K562 (cell line): ENCODE results near the gene IP6K3. TPM values are rescaled to one million over a fixed set of nuclear protein-coding genes. Genes with fewer than 3 reads are reported as not detected.
A peak's percentile ranks its signal among the peaks of the same experiment; 100 is the strongest.

Source experiments
- ARID2 ChIP-seq: fragments of 450-650 bp; IDR thresholded peaks from 2 replicates; pipeline ENCODE4 v1.6.1; 2017; ENCODE audit warnings: antibody characterized with exemption, mild to moderate bottlenecking
- ARID3B ChIP-seq: fragments of 250-450 bp; sonication (Bioruptor Pico); IDR thresholded peaks from 2 replicates; pipeline ENCODE4 v1.4.0; 2020; ENCODE audit warnings: borderline replicate concordance
- DEAF1 ChIP-seq: fragments of 450-650 bp; formaldehyde crosslinking; IDR thresholded peaks from 2 replicates; pipeline ENCODE4 v1.4.0; 2020; ENCODE audit warnings: mild to moderate bottlenecking, moderate library complexity
- HNRNPL ChIP-seq: fragments of 200-400 bp; formaldehyde crosslinking; IDR thresholded peaks from 2 replicates; pipeline ENCODE4 v1.6.1; 2017; ENCODE audit warnings: low read depth, mild to moderate bottlenecking, low read length
- KLF13 ChIP-seq: fragments of 450-650 bp; IDR thresholded peaks from 2 replicates; pipeline ENCODE4 v1.6.1; 2016; ENCODE audit warnings: missing genetic modification characterization, low read depth, mild to moderate bottlenecking, missing compliant biosample characterization, moderate library complexity, borderline replicate concordance
- NCOA1 ChIP-seq: fragments of 450-650 bp; IDR thresholded peaks from 2 replicates; pipeline ENCODE4 v1.6.1; 2016; ENCODE audit warnings: low read depth
- PBX2 ChIP-seq, 2 experiments: IDR thresholded peaks in 1 of 2; conservative IDR thresholded peaks in 1 of 2; 2 replicates each; pipeline ENCODE4 v1.6.1; 2016; ENCODE audit warnings: low read depth in 2 of 2, mild to moderate bottlenecking in 1 of 2, missing compliant biosample characterization in 1 of 2, missing genetic modification characterization in 1 of 2, moderate library complexity in 1 of 2
- REST ChIP-seq, 2 experiments: fragments of 450-650 bp; formaldehyde crosslinking in 1 of 2; IDR thresholded peaks; 2 replicates each; pipeline versions ENCODE4 v1.4.0 to v1.6.1; 2014 to 2020; ENCODE audit warnings: mild to moderate bottlenecking in 2 of 2, borderline replicate concordance in 1 of 2, low read depth in 1 of 2
- SRSF3 ChIP-seq: fragments of 200-400 bp; formaldehyde crosslinking; IDR thresholded peaks from 2 replicates; pipeline ENCODE4 v1.6.1; 2016; ENCODE audit warnings: mild to moderate bottlenecking, low read length, moderate library complexity; ENCODE audit not compliant: insufficient read depth
- TOE1 ChIP-seq, 2 experiments: fragments of 450-650 bp in 1 of 2; sonication (generic) in 1 of 2; formaldehyde crosslinking in 1 of 2; IDR thresholded peaks; 2 replicates each; pipeline versions ENCODE4 v1.7.1 to v1.8.0; 2016 to 2022; ENCODE audit warnings: borderline replicate concordance in 2 of 2, mild to moderate bottlenecking in 2 of 2, antibody characterized with exemption in 1 of 2, inconsistent platforms in 1 of 2, low read depth in 1 of 2, missing genetic modification reagents in 1 of 2, moderate library complexity in 1 of 2
- polyA plus RNA-seq, 8 experiments: library from polyadenylated mRNA; depleted of rRNA in 4 of 8; stranded (reverse) in 5 of 8; unstranded in 3 of 8; fragments of >200 nt; fragmentation: Nextera tagmentation in 2 of 8; fragmentation: Illumina TruSeq in 1 of 8; extraction: Ambion mirVana in 2 of 8; extraction: Trizol in 1 of 8; gene quantifications; 2 replicates each; pipeline versions ENCODE4 v1.2.1 to v1.2.3, GENCODE V29; 2011 to 2014; ENCODE audit warnings: inconsistent platforms in 1 of 8, missing spikeins in 1 of 8
- total RNA-seq, 7 experiments: library from RNA; depleted of rRNA in 6 of 7; stranded (reverse); fragments of >200 nt in 6 of 7; fragmentation: Illumina TruSeq in 2 of 7; extraction: Trizol in 2 of 7; gene quantifications; 2 replicates each; pipeline versions ENCODE4 v1.2.1 to v1.2.3, GENCODE V29; 2011 to 2021; ENCODE audit warnings: low replicate concordance in 1 of 7

The IP6K3 gene
- total and polyA plus RNA-seq, 9 of the 15 experiments (the other 6 are each of a cell fraction or from before 2014, with no cell fraction given), result not detected

GRCh38 chr6:33761922-33762629 lies 15.4 kb upstream of the IP6K3 start (continued):
- TF ChIP-seq REST (IDR thresholded peaks at IDR 0.05; ENCODE audit: borderline replicate concordance) (peak; percentile 93), REST (CRISPR knock-in tag; IDR thresholded peaks at IDR 0.05; ENCODE audit: low read depth) (no peak), TOE1 (IDR thresholded peaks at IDR 0.05; ENCODE audit: borderline replicate concordance) (peak; percentile 32; the same call in 1 of the 2 replicates), TOE1 (CRISPR knock-in tag; IDR thresholded peaks at IDR 0.05; ENCODE audit: borderline replicate concordance, low read depth) (no peak), DEAF1 (CRISPR knock-in tag) (peak; percentile 62), HNRNPL (no peak), ARID2 (peak; percentile 95), PBX2 (CRISPR knock-in tag; IDR thresholded peaks at IDR 0.05; ENCODE audit: low read depth) (no peak), PBX2 (tag; conservative IDR thresholded peaks at IDR 0.05; ENCODE audit: low read depth) (peak; percentile 71), NCOA1 (no peak), KLF13 (tag) (no peak), ARID3B (no peak), SRSF3 (no peak)
